ENCODE measurements around the gene VPS11.
"Not testable (repeated sequence)": the region's sequence is repeated elsewhere in the genome, so short reads cannot be mapped to it uniquely, and the experiment has no call there.

Gene VPS11

DNA sequence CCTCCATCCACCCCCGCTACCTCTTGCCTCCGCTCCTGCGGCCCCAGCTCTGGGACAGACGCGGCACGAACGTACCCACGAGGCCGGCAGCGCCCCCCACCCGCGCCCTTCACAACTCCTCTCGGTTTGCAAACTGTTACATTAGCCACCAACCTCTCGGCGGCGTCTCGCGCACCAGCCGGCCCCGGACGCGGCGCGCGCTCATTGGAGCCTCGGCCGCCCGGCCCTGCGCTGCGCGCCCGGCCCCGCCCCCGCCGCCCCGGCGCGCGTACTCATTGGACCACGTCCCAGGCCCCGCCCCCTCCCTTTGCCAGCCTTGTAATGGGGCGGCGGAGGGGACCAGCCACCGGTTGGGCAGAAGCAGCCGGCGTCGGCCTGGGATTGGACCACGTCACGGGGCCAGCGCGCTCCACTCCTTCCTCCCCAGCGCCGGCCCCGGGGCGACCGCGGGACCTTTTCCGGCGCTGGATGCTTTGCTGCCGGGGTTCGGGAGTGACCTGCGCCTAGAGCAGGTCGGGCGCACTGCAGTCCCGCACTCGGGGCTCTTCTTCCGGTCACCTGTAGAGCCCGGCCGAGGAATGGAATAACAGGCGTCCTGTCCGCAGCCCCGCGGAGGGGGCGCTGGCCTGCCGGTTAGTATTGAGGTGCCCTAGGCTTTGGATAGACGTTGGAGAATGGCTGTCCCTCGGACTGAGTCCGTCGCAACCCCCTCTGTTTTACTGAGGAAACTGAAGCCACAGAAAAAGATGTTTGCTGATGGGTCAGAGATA is 10.4 kb upstream of the VPS11 start, which contains the start of gene HYOU1:
Gene HYOU1, minus strand, starts transcription at position 206 of the 770 bp plus-strand sequence. CDS start 1,045 bp downstream, outside the sequence.
- peaks cover 20% of the 10 kb centered on the region for H3K36me3 ChIP-seq (ENCODE audit: control insufficient read depth, insufficient read depth, low read length)
- peak within 1 kb of the TSS; percentile 60 for H3K4me3 ChIP-seq (ENCODE audit: low read length)
- peaks cover 15% of the 10 kb centered on the region for H3K4me1 ChIP-seq (ENCODE audit: control insufficient read depth, insufficient read depth, low read length)
- no peaks in the 10 kb centered on the region for H3K9me3 ChIP-seq (ENCODE audit: control insufficient read depth, low read length)
- peak within 1 kb of the TSS; percentile 75 for H3K9ac ChIP-seq (ENCODE audit: low read length)
- H3K27me3 ChIP-seq (ENCODE audit: control insufficient read depth, insufficient read depth, low read length) = no peaks in the 10 kb centered on the region

DNA sequence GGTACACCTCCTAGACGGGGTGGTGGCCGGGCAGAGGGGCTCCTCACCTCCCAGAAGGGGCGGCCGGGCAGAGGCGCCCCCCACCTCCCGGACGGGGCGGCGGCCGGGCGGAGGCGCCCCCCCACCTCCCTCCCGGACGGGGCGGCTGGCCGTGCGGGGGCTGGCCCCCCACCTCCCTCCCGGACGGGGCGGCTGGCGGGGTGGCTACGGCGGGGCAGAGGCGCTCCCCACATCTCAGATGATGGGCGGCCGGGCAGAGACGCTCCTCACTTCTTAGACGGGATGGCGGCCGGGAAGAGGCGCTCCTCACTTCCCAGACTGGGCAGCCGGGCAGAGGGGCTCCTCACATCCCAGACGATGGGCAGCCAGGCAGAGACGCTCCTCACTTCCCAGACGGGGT is 8.5 kb upstream of the VPS11 start:
- not testable (repeated sequence) for H3K9me3 ChIP-seq (ENCODE audit: control insufficient read depth, low read length); H3K36me3 ChIP-seq (ENCODE audit: control insufficient read depth, insufficient read depth, low read length); H3K4me3 ChIP-seq (ENCODE audit: low read length); H3K27me3 ChIP-seq (ENCODE audit: control insufficient read depth, insufficient read depth, low read length); H3K9ac ChIP-seq (ENCODE audit: low read length)
- peaks cover 20% of the 10 kb centered on the region for H3K4me1 ChIP-seq (ENCODE audit: control insufficient read depth, insufficient read depth, low read length)

DNA sequence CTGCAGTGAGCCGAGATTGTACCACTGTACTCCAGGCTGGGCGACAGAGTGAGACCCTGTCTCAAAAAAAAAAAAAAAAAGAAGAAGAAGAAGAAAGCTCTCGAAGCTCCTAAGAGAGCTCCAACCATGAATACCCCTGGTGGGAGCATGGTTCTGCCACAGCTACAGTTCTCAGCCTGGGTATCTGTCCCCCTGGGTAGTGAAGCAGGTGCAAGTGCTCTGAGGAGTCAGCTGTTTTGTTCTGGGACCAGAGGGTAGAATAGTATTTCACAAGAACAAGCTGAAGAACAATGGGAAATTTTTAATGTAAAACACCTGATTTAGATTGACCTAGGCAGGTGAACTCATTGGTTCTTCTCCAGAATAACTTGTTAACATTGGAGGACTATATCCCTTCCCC is 6.4 kb upstream of the VPS11 start:
- H3K36me3 ChIP-seq (ENCODE audit: control insufficient read depth, insufficient read depth, low read length) = no peaks in the 10 kb centered on the region
- H3K9me3 ChIP-seq (ENCODE audit: control insufficient read depth, low read length) = no peaks in the 10 kb centered on the region
- no peak overlapping the region for H3K9ac ChIP-seq (ENCODE audit: low read length)
- H3K4me3 ChIP-seq (ENCODE audit: low read length) = no peak overlapping the region
- no peaks in the 10 kb centered on the region for H3K27me3 ChIP-seq (ENCODE audit: control insufficient read depth, insufficient read depth, low read length)
- peaks cover 8% of the 10 kb centered on the region for H3K4me1 ChIP-seq (ENCODE audit: control insufficient read depth, insufficient read depth, low read length)

DNA sequence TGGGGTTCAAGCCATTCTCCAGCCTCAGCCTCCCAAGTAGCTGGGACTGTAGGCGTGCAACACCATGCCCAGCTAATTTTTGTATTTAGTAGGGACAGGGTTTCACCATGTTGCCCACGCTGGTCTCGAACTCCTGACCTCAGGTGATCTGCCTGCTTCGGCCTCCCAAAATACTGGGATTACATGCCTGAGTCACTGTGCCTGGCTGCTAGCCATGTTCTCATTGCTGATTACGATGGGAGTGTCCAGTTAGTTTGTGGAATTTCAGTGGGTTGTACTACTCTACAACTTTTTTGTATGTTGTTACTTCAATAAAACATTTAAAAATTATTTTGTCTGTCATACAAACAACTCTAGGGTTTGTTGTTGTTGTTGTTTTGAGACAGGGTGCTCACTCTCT is 4.8 kb upstream of the VPS11 start:
- H3K9ac ChIP-seq (ENCODE audit: low read length) = no peak overlapping the region
- H3K4me1 ChIP-seq (ENCODE audit: control insufficient read depth, insufficient read depth, low read length) = peaks cover 10% of the 10 kb centered on the region
- H3K4me3 ChIP-seq (ENCODE audit: low read length) = no peak overlapping the region
- no peaks in the 10 kb centered on the region for H3K27me3 ChIP-seq (ENCODE audit: control insufficient read depth, insufficient read depth, low read length)
- no peaks in the 10 kb centered on the region for H3K36me3 ChIP-seq (ENCODE audit: control insufficient read depth, insufficient read depth, low read length)
- H3K9me3 ChIP-seq (ENCODE audit: control insufficient read depth, low read length) = no peaks in the 10 kb centered on the region

DNA sequence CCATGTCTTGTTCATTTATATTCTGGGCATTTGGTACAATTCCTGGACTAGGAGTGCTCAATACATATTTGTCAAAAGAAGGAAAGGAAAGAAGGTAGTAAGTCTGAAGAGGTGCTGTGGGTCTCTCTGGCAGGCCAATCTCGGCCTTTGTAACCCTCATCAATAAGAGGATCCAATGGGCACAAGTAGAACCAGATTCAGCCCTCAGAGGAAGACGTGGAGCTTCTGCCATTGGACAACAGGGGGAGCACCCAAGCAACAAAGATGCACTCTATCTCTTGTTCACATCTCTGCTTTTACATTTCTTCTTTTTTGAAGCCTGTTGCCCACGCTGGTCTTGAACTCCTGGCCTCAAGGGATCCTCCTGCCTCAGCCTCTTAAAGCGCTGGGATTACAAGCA is 2.2 kb upstream of the VPS11 start:
- peaks cover 10% of the 10 kb centered on the region for H3K4me1 ChIP-seq (ENCODE audit: control insufficient read depth, insufficient read depth, low read length)
- no peaks in the 10 kb centered on the region for H3K9me3 ChIP-seq (ENCODE audit: control insufficient read depth, low read length)
- H3K36me3 ChIP-seq (ENCODE audit: control insufficient read depth, insufficient read depth, low read length) = no peaks in the 10 kb centered on the region
- no peak overlapping the region for H3K9ac ChIP-seq (ENCODE audit: low read length)
- H3K27me3 ChIP-seq (ENCODE audit: control insufficient read depth, insufficient read depth, low read length) = no peaks in the 10 kb centered on the region
- no peak overlapping the region for H3K4me3 ChIP-seq (ENCODE audit: low read length)

DNA sequence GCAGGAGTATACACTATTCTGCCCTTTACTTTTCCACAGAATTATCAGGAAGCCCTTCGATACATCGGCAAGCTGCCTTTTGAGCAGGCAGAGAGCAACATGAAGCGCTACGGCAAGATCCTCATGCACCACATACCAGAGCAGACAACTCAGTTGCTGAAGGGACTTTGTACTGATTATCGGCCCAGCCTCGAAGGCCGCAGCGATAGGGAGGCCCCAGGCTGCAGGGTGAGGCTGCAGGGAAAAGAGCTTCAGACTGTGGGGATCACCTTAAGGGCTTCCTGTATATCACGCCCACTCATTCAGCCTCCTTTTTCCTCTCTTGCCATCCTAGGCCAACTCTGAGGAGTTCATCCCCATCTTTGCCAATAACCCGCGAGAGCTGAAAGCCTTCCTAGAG is 10.2 kb downstream of the VPS11 start:
- no peak overlapping the region for H3K4me3 ChIP-seq (ENCODE audit: low read length)
- H3K4me1 ChIP-seq (ENCODE audit: control insufficient read depth, insufficient read depth, low read length) = no peaks in the 10 kb centered on the region
- H3K27me3 ChIP-seq (ENCODE audit: control insufficient read depth, insufficient read depth, low read length) = no peaks in the 10 kb centered on the region
- peaks cover 23% of the 10 kb centered on the region for H3K36me3 ChIP-seq (ENCODE audit: control insufficient read depth, insufficient read depth, low read length)
- no peak overlapping the region for H3K9ac ChIP-seq (ENCODE audit: low read length)
- H3K9me3 ChIP-seq (ENCODE audit: control insufficient read depth, low read length) = no peaks in the 10 kb centered on the region

DNA sequence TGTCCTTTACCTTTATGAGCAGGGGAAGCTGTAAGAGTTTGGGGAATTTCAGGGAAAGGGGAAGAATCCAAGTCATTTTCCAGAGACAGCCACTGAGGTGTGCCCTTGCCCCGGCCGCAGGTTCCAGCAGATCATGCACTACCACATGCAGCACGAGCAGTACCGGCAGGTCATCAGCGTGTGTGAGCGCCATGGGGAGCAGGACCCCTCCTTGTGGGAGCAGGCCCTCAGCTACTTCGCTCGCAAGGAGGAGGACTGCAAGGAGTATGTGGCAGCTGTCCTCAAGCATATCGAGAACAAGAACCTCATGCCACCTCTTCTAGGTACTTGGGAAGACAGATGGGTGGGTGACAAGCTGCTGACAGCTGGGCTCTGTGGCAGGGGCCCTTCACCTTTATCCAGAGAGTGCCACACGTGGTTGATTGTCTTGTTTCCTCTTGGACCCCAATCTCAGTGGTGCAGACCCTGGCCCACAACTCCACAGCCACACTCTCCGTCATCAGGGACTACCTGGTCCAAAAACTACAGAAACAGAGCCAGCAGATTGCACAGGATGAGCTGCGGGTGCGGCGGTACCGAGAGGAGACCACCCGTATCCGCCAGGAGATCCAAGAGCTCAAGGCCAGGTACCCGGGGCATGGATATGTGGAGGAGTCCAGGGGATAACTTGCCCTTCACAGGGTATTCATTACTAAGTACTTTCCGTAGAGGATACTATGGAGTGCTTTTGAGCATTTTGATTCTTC is 11.2 kb downstream of the VPS11 start:
- H3K36me3 ChIP-seq (ENCODE audit: control insufficient read depth, insufficient read depth, low read length) = peaks cover 23% of the 10 kb centered on the region
- H3K4me3 ChIP-seq (ENCODE audit: low read length) = no peak overlapping the region
- H3K9me3 ChIP-seq (ENCODE audit: control insufficient read depth, low read length) = no peaks in the 10 kb centered on the region
- H3K4me1 ChIP-seq (ENCODE audit: control insufficient read depth, insufficient read depth, low read length) = no peaks in the 10 kb centered on the region
- no peak overlapping the region for H3K9ac ChIP-seq (ENCODE audit: low read length)
- H3K27me3 ChIP-seq (ENCODE audit: control insufficient read depth, insufficient read depth, low read length) = no peaks in the 10 kb centered on the region

DNA sequence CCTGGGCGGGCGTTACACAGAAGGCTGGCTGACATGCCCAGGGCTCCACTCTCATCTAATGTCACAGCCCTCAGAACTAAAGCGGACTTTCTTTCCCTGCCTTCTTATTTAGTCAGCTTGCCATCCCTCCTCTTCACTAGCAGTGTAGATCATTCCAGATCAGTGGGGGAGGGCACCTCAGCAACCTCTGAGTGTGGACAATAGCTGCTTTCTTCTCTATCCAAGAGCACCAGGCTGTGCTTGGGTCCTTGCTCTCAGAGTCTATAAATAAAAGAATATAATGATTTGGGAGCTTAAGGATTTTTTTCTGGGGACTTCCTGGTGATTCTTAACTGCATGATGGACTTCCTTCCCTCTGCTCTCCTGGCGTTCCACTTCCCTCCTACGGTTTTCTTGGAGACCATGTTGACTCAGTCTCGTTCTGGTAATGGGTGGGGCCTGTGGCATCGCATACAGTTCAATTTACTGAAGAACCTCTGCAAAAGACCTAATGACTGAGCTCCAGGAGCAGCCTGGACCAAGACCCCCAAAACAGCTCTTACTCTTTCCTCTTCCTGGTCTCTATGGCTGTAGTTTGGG is 14.2 kb downstream of the VPS11 start:
- H3K4me3 ChIP-seq (ENCODE audit: low read length) = no peak overlapping the region
- no peaks in the 10 kb centered on the region for H3K9me3 ChIP-seq (ENCODE audit: control insufficient read depth, low read length)
- peaks cover 21% of the 10 kb centered on the region for H3K36me3 ChIP-seq (ENCODE audit: control insufficient read depth, insufficient read depth, low read length)
- no peaks in the 10 kb centered on the region for H3K27me3 ChIP-seq (ENCODE audit: control insufficient read depth, insufficient read depth, low read length)
- H3K4me1 ChIP-seq (ENCODE audit: control insufficient read depth, insufficient read depth, low read length) = peaks cover 14% of the 10 kb centered on the region
- no peak overlapping the region for H3K9ac ChIP-seq (ENCODE audit: low read length)

DNA sequence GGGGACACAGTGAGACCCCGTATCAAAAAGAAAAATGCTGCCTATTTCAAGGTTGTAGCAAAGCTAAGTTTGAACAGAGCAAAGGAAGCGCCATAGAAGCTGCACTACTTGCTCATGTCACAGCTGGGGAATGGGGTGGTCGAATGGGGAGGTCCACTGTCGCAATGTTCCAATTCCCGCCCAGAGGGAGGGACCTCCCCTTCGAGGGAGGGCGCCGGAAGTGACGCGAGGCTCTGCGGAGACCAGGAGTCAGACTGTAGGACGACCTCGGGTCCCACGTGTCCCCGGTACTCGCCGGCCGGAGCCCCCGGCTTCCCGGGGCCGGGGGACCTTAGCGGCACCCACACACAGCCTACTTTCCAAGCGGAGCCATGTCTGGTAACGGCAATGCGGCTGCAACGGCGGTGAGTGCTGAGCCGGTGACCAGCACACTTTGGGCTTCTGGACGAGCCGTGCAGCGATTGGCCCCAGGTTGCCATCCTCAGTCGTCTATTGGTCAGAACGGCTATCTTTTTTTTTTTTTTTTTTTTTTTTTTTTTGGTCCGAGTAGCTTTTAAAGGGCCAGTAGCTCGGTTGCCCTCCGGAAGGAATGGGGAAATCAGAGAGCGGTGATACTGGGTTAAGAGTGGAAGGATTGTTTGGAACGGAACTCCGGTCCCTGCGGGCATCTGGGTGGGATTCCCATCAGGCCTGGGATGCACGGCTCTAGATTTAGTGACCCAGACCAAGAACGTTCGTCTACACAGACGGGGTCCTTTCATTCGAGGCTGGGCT is 17.2 kb downstream of the VPS11 start, which contains the start of gene HMBS:
Gene HMBS, plus strand, starts transcription at position 219 of the 774 bp plus-strand sequence. Its CDS starts 153 bp downstream, at position 372.
- H3K4me1 ChIP-seq (ENCODE audit: control insufficient read depth, insufficient read depth, low read length) = peaks cover 14% of the 10 kb centered on the region
- no peaks in the 10 kb centered on the region for H3K9me3 ChIP-seq (ENCODE audit: control insufficient read depth, low read length)
- peaks cover 13% of the 10 kb centered on the region for H3K36me3 ChIP-seq (ENCODE audit: control insufficient read depth, insufficient read depth, low read length)
- H3K27me3 ChIP-seq (ENCODE audit: control insufficient read depth, insufficient read depth, low read length) = no peaks in the 10 kb centered on the region
- H3K9ac ChIP-seq (ENCODE audit: low read length) = peak within 1 kb of the TSS; percentile 76
- peak within 1 kb of the TSS; percentile 81 for H3K4me3 ChIP-seq (ENCODE audit: low read length)

DNA sequence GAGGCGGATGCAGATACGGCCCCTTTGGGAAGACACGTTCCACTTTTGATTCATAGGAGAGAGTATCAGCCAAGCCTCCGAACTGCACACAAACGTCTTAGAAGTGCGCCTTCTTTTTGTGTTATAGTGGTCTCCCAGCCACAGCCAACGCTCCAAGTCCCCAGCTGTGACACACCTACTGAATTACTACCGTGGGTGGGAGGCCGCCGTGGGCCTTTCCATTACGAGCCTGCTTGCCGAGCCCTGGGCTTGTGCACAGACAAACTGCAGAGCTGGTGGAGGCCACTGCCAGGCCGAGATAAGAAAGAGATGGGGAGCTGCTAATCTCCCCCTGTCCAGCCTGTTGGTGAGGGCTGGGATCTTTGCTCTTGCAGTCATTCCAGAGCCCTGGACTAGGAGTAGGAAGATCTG is 17.8 kb downstream of the VPS11 start:
- H3K36me3 ChIP-seq (ENCODE audit: control insufficient read depth, insufficient read depth, low read length) = peaks cover 13% of the 10 kb centered on the region
- no peaks in the 10 kb centered on the region for H3K9me3 ChIP-seq (ENCODE audit: control insufficient read depth, low read length)
- H3K9ac ChIP-seq (ENCODE audit: low read length) = peak overlapping the region; percentile 76
- no peaks in the 10 kb centered on the region for H3K27me3 ChIP-seq (ENCODE audit: control insufficient read depth, insufficient read depth, low read length)
- H3K4me1 ChIP-seq (ENCODE audit: control insufficient read depth, insufficient read depth, low read length) = peaks cover 14% of the 10 kb centered on the region
- H3K4me3 ChIP-seq (ENCODE audit: low read length) = peak overlapping the region; percentile 81

DNA sequence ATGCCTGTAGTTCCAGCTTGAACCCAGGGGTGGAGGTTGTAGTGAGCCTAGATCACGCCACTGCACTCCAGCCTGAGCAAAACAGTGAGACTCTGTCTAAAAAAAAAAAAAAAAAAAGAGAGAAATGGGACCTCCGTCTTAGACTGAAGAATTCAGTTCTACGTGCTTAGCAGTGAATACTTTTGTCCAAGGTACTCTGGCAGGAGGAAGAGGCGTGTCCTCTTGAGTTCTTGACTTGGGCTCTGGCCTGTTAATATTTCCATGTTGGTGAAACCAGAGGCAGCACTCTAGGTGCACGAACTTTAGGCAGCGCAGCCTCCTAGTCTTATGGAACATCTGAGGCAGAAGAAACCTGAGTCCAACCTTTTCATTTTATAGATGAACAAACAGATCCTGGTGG is 19.5 kb downstream of the VPS11 start:
- no peak overlapping the region for H3K9ac ChIP-seq (ENCODE audit: low read length)
- no peak overlapping the region for H3K4me3 ChIP-seq (ENCODE audit: low read length)
- H3K9me3 ChIP-seq (ENCODE audit: control insufficient read depth, low read length) = no peaks in the 10 kb centered on the region
- H3K4me1 ChIP-seq (ENCODE audit: control insufficient read depth, insufficient read depth, low read length) = peaks cover 14% of the 10 kb centered on the region
- no peaks in the 10 kb centered on the region for H3K36me3 ChIP-seq (ENCODE audit: control insufficient read depth, insufficient read depth, low read length)
- no peaks in the 10 kb centered on the region for H3K27me3 ChIP-seq (ENCODE audit: control insufficient read depth, insufficient read depth, low read length)

Measured in mucosa of stomach (tissue), 1 donor.